ENCODE data around the gene STK10. TPM values are rescaled to one million over a fixed set of nuclear protein-coding genes. Genes with fewer than 3 reads are reported as not detected.

STK10 gene
- total RNA-seq, 3 donors from 2014 or later = 17.1 to 32.5 (median 23.3) TPM

DNA sequence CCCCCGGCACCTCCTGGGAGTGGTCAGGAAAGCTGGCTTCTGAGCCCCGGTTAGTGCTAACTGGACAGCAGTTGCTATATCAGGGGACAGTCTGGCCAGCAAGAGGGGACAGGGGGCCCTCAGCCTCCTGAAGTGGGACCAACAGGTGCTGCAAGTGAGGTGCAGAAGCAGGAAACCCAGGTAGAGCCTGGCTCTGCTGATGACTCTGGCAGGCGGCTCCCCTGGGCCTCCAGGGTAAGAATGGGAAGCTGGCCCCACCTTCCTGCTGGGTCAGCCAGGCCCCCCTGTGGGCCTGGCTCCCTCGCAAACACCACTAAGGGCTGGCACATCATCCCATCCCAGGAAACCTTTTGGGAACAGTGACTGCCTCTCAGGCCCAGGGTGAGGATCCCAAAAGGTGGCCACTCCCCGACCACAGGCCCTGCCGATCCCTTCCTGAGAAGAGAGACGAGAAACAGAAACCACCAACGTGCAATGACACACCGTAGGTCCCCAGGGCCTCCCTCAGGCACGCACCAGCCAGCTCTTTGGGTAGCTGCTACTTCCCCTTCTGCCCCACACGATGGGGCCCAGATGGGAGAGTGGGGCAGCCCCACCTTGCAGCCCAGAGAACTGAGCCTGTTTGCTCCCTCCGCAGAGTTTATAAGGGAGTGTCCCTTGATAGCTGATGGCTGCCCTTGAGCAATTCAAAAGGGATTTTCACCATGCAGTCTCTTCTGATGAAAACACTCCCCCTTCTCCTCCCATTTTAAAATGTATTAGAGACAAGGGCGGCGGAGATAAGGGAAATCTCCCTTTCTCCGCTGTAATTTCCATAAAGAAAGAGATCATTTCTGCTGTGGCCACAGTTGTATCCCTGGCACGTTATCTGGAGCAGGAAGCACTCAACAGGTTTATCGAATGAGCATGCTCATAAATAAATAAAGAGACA lies 76.8 kb downstream of the STK10 start:
- H3K36me3 ChIP-seq = no peaks in the 10 kb centered on the region
- H3K9me3 ChIP-seq = no peaks in the 10 kb centered on the region
- DNase-seq (ENCODE audit: low spot score in 2 of 2) = no peak
- intact Hi-C loops (cut with DNase I; ENCODE audit: low total_unique reads) = no loop called here
- no peaks in the 10 kb centered on the region for H3K27me3 ChIP-seq
- no peak for TF ChIP-seq CTCF (IDR thresholded peaks at IDR 0.05)
- no peak for TF ChIP-seq POLR2AphosphoS5 (IDR thresholded peaks at IDR 0.05)
- no peak for TF ChIP-seq POLR2A (IDR thresholded peaks at IDR 0.05)
- H3K4me3 ChIP-seq = peak overlapping the region in 2 of 3 donors; percentile 16 to 51
- peaks cover 0 to 7% of the 10 kb centered on the region in 2 donors for H3K4me1 ChIP-seq
- H3K27ac ChIP-seq = peak overlapping the region; percentile 61 to 68

DNA sequence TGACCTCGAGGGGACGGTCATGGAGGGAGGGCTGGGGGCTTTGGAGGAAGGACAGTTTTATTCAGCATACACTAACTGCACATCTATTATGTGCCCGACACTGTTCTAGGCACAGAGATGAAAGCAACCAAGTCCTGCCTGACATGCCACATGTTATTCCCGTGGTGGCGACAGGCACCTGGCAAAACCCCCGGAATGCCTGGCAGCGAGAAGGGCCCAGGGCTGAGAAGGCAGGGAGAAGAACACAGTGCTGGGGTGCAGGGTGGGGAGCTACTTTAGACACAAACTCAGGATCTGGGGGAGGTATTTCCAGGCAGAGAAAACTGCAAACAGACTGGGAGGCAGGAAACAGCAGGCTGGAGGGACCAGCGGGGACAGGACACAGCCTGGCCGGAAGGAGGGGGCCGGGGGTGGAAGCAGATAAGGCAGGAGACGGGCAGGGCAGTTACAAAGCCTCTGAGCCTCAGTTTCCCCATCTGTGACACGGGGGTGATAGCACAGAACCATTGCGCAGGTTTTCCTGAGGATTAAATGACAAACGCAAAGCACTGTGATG lies 77.7 kb downstream of the STK10 start:
- Histone ChIP-seq H3K4me3 (no peak overlapping the region), H3K9me3 (no peaks in the 10 kb centered on the region), H3K36me3 (no peaks in the 10 kb centered on the region), H3K27me3 (no peaks in the 10 kb centered on the region), H3K4me1 (peaks cover 0 to 7% of the 10 kb centered on the region in 2 donors), H3K27ac (peak overlapping the region; percentile 61 to 68)
- TF ChIP-seq POLR2A (IDR thresholded peaks at IDR 0.05) (no peak), CTCF (IDR thresholded peaks at IDR 0.05) (no peak), POLR2AphosphoS5 (IDR thresholded peaks at IDR 0.05) (no peak)
- DNase-seq (ENCODE audit: low spot score in 2 of 2) = no peak
- intact Hi-C loops (cut with DNase I; ENCODE audit: low total_unique reads) = no loop called here

DNA sequence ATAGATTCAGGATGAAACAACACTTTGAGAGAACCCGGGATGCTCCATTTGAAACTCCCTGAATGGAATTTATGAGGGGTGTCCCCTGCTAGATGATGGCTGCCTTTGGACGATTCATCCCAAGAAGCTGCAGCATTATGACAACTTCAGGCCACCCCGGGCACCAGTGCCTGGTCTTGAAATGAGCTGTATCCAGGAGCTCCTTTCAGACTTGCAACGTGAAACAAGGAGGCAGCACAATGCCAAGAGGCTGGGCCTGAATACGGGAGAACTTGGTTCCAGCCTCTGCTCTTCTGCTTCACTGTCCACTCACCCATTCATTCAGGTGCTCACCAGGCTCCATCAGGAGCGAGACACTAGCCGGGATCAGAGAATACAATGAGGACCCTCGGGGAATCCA lies 78.3 kb downstream of the STK10 start:
- no peak overlapping the region for H3K27ac ChIP-seq
- H3K4me1 ChIP-seq = peaks cover 0 to 7% of the 10 kb centered on the region in 2 donors
- H3K9me3 ChIP-seq = no peaks in the 10 kb centered on the region
- intact Hi-C loops (cut with DNase I; ENCODE audit: low total_unique reads) = loop anchor here (10.0 kb wide), 2 partner anchors 75 to 585 kb away; partner anchors contain the start of gene STK10
- H3K36me3 ChIP-seq = no peaks in the 10 kb centered on the region
- no peak overlapping the region for H3K4me3 ChIP-seq
- H3K27me3 ChIP-seq = no peaks in the 10 kb centered on the region
- no peak for DNase-seq (ENCODE audit: low spot score in 2 of 2)
- TF ChIP-seq POLR2A (IDR thresholded peaks at IDR 0.05) = no peak
- no peak for TF ChIP-seq CTCF (IDR thresholded peaks at IDR 0.05)
- TF ChIP-seq POLR2AphosphoS5 (IDR thresholded peaks at IDR 0.05) = no peak

GRCh38 chr5:172107571-172107970 lies 80.5 kb downstream of the STK10 start:
- H3K27ac ChIP-seq = no peak overlapping the region
- intact Hi-C loops (cut with DNase I; ENCODE audit: low total_unique reads) = loop anchor here (10.0 kb wide), 2 partner anchors 77 to 587 kb away; partner anchors contain the start of gene STK10
- no peak for DNase-seq (ENCODE audit: low spot score in 2 of 2)
- peak overlapping the region in 2 of 3 donors; percentile 43 to 60 for H3K4me3 ChIP-seq
- no peaks in the 10 kb centered on the region for H3K27me3 ChIP-seq
- TF ChIP-seq CTCF (IDR thresholded peaks at IDR 0.05) = no peak
- TF ChIP-seq POLR2AphosphoS5 (IDR thresholded peaks at IDR 0.05) = no peak
- no peak for TF ChIP-seq POLR2A (IDR thresholded peaks at IDR 0.05)
- H3K4me1 ChIP-seq = peaks cover 3 to 7% of the 10 kb centered on the region in 2 donors
- H3K9me3 ChIP-seq = no peaks in the 10 kb centered on the region
- H3K36me3 ChIP-seq = no peaks in the 10 kb centered on the region

Measured in breast epithelium (tissue), 4 donors.